CD4-positive, alpha-beta T cell (primary cell): ENCODE measurements around the gene GPC6. TPM values are rescaled to one million over a fixed set of nuclear protein-coding genes. Genes with fewer than 3 reads are reported as not detected.

Experiments
- ATAC-seq: fragments of 200-7000 bp; cut with Tn5 transposase; one replicate; pipeline ENCODE4 v1.10.0; 2022; ENCODE audit warnings: mild to moderate bottlenecking; ENCODE audit not compliant: poor library complexity
- CTCF ChIA-PET: fragments of 350-600 bp; sonication (Branson Sonifier 250); formaldehyde crosslinking; loops from one replicate; lab custom pipeline; 2021; ENCODE audit warnings: antibody characterized with exemption, inconsistent platforms; lab: Charles Lee
- POLR2A ChIA-PET: fragments of 350-600 bp; sonication (Branson Sonifier 250); formaldehyde crosslinking; loops from one replicate; lab custom pipeline; 2021; ENCODE audit warnings: antibody characterized with exemption, inconsistent platforms; lab: Charles Lee
- DNase-seq, 14 experiments: peaks; one replicate each; pipeline ENCODE4 v3.0.0-alpha.2; 2013 to 2020; ENCODE audit warnings: mixed read lengths in 2 of 14
- H3K27ac ChIP-seq, 2 donors: one replicate each; pipeline versions ENCODE4 v1.5.1 to v1.7.0; 2013; ENCODE audit warnings: low read length in 2 of 2, low read depth in 1 of 2, mild to moderate bottlenecking in 1 of 2
- H3K27me3 ChIP-seq, 2 experiments: 1 replicate in 1 of 2; 2 replicates in 1 of 2; pipeline versions ENCODE4 v1.6.1 to v1.7.0; 2013; ENCODE audit warnings: low read length in 2 of 2, control low read depth in 1 of 2, mild to moderate bottlenecking in 1 of 2, moderate library complexity in 1 of 2; ENCODE audit not compliant: insufficient read depth in 2 of 2, control insufficient read depth in 1 of 2
- H3K36me3 ChIP-seq: one replicate; pipeline ENCODE4 v1.6.1; 2013; ENCODE audit warnings: low read length, control low read depth; ENCODE audit not compliant: insufficient read depth
- H3K4me1 ChIP-seq: one replicate; pipeline ENCODE4 v1.6.1; 2013; ENCODE audit warnings: low read length, control low read depth; ENCODE audit not compliant: insufficient read depth
- H3K4me3 ChIP-seq: one replicate; pipeline ENCODE4 v1.5.1; 2013; ENCODE audit warnings: mild to moderate bottlenecking, low read length, moderate library complexity
- H3K9me3 ChIP-seq, 2 experiments: 1 replicate in 1 of 2; 2 replicates in 1 of 2; pipeline versions ENCODE4 v1.6.1 to v1.7.0; 2013; ENCODE audit warnings: low read length in 2 of 2, mild to moderate bottlenecking in 2 of 2, control low read depth in 1 of 2, moderate library complexity in 1 of 2; ENCODE audit not compliant: control insufficient read depth in 1 of 2, insufficient read depth in 1 of 2
- H3K27ac Mint-ChIP-seq: one replicate; pipeline ENCODE4 v1.8.0; 2020; ENCODE audit warnings: mixed read lengths
- H3K27me3 Mint-ChIP-seq: one replicate; pipeline ENCODE4 v1.8.0; 2021; ENCODE audit warnings: mixed read lengths
- H3K36me3 Mint-ChIP-seq: one replicate; pipeline ENCODE4 v1.8.0; 2021; ENCODE audit warnings: low read depth, mixed read lengths
- H3K4me1 Mint-ChIP-seq: one replicate; pipeline ENCODE4 v1.8.0; 2021; ENCODE audit warnings: low read depth, mixed read lengths
- H3K4me3 Mint-ChIP-seq: one replicate; pipeline ENCODE4 v1.8.0; 2020; ENCODE audit warnings: mild to moderate bottlenecking, mixed read lengths
- H3K9me3 Mint-ChIP-seq: one replicate; pipeline ENCODE4 v1.8.0; 2020; ENCODE audit warnings: mixed read lengths
- intact Hi-C, 2 experiments: fragments of 100-400 bp; cut with DNase I in 1 of 2; cut with micrococcal nuclease in 1 of 2; formaldehyde crosslinking; loops; one replicate each; pipeline versions ENCODE4 v1.15.1 to v1.9.0; 2023 to 2025; cut with DNase I, micrococcal nuclease
- total RNA-seq, 174 experiments: library from RNA in 2 of 174; stranded (reverse) in 2 of 174; gene quantifications; one replicate each; pipeline ENCODE4 v1.2.3 and lab custom pipeline; 2021 to 2026
- TF ChIP-seq, protein P1 (sequence below): fragments of 200-600 bp; IDR thresholded peaks from one replicate; pipeline ENCODE4 v1.8.0; 2022; ENCODE audit warnings: antibody characterized with exemption, mild to moderate bottlenecking

The GPC6 gene
- total RNA-seq, 2 experiments from 2014 or later = not detected

DNA sequence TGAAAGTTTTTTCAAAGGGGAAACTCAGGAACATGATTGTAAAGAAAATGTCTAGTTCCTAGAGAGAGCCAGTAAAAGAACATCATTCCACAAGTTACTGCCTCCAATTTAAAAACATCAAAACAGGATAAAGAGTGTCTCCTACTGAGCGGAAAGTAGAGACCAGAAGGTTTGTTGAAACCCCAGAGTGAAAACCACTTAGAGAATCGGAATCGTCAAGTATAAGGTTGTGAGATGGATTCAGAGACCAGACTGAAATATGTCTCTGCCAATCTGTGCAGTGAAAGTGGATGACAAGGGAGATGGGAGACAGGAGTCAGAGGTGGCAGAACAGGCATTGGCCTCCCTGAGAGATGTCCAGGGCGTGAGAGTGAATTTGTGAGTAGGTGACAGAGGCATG lies 133.4 kb downstream of the GPC6 start:
- POLR2A ChIA-PET = no interaction called here
- Mint-ChIP-seq H3K36me3 (no peaks in the 10 kb centered on the region), H3K27ac (no peak overlapping the region), H3K9me3 (peaks cover 2% of the 10 kb centered on the region), H3K4me3 (no peak overlapping the region), H3K4me1 (no peaks in the 10 kb centered on the region), H3K27me3 (no peaks in the 10 kb centered on the region)
- no peak for DNase-seq
- TF ChIP-seq, protein P1, sequence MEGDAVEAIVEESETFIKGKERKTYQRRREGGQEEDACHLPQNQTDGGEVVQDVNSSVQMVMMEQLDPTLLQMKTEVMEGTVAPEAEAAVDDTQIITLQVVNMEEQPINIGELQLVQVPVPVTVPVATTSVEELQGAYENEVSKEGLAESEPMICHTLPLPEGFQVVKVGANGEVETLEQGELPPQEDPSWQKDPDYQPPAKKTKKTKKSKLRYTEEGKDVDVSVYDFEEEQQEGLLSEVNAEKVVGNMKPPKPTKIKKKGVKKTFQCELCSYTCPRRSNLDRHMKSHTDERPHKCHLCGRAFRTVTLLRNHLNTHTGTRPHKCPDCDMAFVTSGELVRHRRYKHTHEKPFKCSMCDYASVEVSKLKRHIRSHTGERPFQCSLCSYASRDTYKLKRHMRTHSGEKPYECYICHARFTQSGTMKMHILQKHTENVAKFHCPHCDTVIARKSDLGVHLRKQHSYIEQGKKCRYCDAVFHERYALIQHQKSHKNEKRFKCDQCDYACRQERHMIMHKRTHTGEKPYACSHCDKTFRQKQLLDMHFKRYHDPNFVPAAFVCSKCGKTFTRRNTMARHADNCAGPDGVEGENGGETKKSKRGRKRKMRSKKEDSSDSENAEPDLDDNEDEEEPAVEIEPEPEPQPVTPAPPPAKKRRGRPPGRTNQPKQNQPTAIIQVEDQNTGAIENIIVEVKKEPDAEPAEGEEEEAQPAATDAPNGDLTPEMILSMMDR = no peak
- H3K4me3 ChIP-seq = no peak overlapping the region
- H3K27me3 ChIP-seq = no peaks in the 10 kb centered on the region
- no peaks in the 10 kb centered on the region for H3K36me3 ChIP-seq
- no peaks in the 10 kb centered on the region for H3K9me3 ChIP-seq
- H3K4me1 ChIP-seq = no peaks in the 10 kb centered on the region
- ATAC-seq = no peak
- intact Hi-C loops = no loop called here
- H3K27ac ChIP-seq = no peak overlapping the region
- CTCF ChIA-PET = no interaction called here

GRCh38 chr13:93361703-93362102 lies 135.1 kb downstream of the GPC6 start:
- Histone ChIP-seq H3K9me3 (no peaks in the 10 kb centered on the region), H3K27me3 (no peaks in the 10 kb centered on the region), H3K4me1 (no peaks in the 10 kb centered on the region), H3K27ac (no peak overlapping the region), H3K36me3 (no peaks in the 10 kb centered on the region), H3K4me3 (no peak overlapping the region)
- Mint-ChIP-seq H3K36me3 (no peaks in the 10 kb centered on the region), H3K4me1 (no peaks in the 10 kb centered on the region), H3K4me3 (no peak overlapping the region), H3K27ac (no peak overlapping the region), H3K27me3 (no peaks in the 10 kb centered on the region), H3K9me3 (peaks cover 2% of the 10 kb centered on the region)
- POLR2A ChIA-PET = no interaction called here
- ATAC-seq (no peak), DNase-seq (no peak)
- intact Hi-C loops = no loop called here
- CTCF ChIA-PET = no interaction called here
- TF ChIP-seq, protein P1 = no peak

GRCh38 chr13:93364166-93364565 lies 137.6 kb downstream of the GPC6 start:
- no peaks in the 10 kb centered on the region for H3K27me3 Mint-ChIP-seq
- H3K27ac Mint-ChIP-seq = no peak overlapping the region
- Histone ChIP-seq H3K27ac (no peak overlapping the region), H3K9me3 (no peaks in the 10 kb centered on the region), H3K36me3 (no peaks in the 10 kb centered on the region), H3K4me3 (no peak overlapping the region), H3K27me3 (no peaks in the 10 kb centered on the region), H3K4me1 (no peaks in the 10 kb centered on the region)
- TF ChIP-seq, protein P1 = no peak
- POLR2A ChIA-PET = no interaction called here
- DNase-seq = no peak
- H3K36me3 Mint-ChIP-seq = no peaks in the 10 kb centered on the region
- CTCF ChIA-PET = no interaction called here
- H3K4me3 Mint-ChIP-seq = no peak overlapping the region
- intact Hi-C loops = no loop called here
- ATAC-seq = no peak
- H3K4me1 Mint-ChIP-seq = no peaks in the 10 kb centered on the region
- H3K9me3 Mint-ChIP-seq = peaks cover 2% of the 10 kb centered on the region
